Ishikawa (cell line): ENCODE data around the gene SLC29A1.

Experiments used
- CEBPB ChIP-seq: IDR thresholded peaks from 2 replicates; pipeline ENCODE4 v1.6.1; 2012
- EGR1 ChIP-seq: IDR thresholded peaks from 2 replicates; pipeline ENCODE4 v1.6.1; 2012
- EP300 ChIP-seq: IDR thresholded peaks from 2 replicates; pipeline ENCODE4 v1.6.1; 2012; ENCODE audit warnings: borderline replicate concordance
- MAX ChIP-seq: IDR thresholded peaks from 2 replicates; pipeline ENCODE4 v1.6.1; 2012
- NFIC ChIP-seq: IDR thresholded peaks from 2 replicates; pipeline ENCODE4 v1.6.1; 2012
- RAD21 ChIP-seq: IDR thresholded peaks from 2 replicates; pipeline ENCODE4 v1.6.1; 2012; ENCODE audit warnings: low read depth
- TAF1 ChIP-seq: IDR thresholded peaks from 2 replicates; pipeline ENCODE4 v1.6.1; 2012; ENCODE audit warnings: low read depth, mild to moderate bottlenecking
- ZBTB7A ChIP-seq: IDR thresholded peaks from 2 replicates; pipeline ENCODE4 v1.6.1; 2012; ENCODE audit warnings: low read depth
- TF ChIP-seq, protein P1 (sequence below): IDR thresholded peaks from 2 replicates; pipeline ENCODE4 v1.6.1; 2012; ENCODE audit warnings: low read depth, mild to moderate bottlenecking

DNA sequence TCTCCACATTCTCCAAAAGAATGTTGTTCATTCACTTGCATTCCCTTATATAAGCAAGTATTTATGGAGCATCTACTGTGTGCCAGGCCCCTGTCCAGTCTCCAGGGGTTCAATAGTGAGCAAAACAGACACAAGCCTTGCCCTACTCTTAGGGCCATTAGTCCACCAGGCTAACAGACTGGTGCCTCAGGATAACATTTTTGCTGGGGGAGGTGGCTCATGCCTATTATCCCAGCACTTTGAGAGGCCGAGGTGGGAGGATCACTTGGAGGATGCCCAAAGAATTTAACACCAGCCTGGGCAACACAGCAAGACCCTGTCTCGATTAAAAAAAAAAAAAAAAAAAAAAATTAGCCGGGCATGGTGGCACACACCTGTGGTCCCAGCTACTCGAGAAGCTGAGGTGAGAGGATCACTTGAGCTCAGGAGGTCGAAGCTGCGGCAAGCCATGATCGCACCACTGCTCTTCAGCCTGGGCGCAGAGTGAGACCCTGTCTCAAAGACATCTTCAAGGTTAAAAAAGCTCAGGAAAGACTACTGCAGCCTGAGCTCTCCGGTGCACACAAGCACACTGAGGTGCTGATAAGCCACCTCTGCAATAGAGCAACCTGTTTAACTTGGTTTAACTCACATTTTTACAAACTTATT lies 44.8 kb upstream of the SLC29A1 start:
- TF ChIP-seq NFIC (no peak), CEBPB (no peak), EP300 (no peak), MAX (no peak), TAF1 (no peak), ZBTB7A (no peak), RAD21 (no peak), EGR1 (no peak)
- TF ChIP-seq, protein P1, sequence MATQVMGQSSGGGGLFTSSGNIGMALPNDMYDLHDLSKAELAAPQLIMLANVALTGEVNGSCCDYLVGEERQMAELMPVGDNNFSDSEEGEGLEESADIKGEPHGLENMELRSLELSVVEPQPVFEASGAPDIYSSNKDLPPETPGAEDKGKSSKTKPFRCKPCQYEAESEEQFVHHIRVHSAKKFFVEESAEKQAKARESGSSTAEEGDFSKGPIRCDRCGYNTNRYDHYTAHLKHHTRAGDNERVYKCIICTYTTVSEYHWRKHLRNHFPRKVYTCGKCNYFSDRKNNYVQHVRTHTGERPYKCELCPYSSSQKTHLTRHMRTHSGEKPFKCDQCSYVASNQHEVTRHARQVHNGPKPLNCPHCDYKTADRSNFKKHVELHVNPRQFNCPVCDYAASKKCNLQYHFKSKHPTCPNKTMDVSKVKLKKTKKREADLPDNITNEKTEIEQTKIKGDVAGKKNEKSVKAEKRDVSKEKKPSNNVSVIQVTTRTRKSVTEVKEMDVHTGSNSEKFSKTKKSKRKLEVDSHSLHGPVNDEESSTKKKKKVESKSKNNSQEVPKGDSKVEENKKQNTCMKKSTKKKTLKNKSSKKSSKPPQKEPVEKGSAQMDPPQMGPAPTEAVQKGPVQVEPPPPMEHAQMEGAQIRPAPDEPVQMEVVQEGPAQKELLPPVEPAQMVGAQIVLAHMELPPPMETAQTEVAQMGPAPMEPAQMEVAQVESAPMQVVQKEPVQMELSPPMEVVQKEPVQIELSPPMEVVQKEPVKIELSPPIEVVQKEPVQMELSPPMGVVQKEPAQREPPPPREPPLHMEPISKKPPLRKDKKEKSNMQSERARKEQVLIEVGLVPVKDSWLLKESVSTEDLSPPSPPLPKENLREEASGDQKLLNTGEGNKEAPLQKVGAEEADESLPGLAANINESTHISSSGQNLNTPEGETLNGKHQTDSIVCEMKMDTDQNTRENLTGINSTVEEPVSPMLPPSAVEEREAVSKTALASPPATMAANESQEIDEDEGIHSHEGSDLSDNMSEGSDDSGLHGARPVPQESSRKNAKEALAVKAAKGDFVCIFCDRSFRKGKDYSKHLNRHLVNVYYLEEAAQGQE: no peak
